NCI-H1436 (cell line): ENCODE data around the gene CEP152.

Source experiments
- DNase-seq: peaks from one replicate; lab custom pipeline; 2025; lab: John Stamatoyannopoulos, UW

The CEP152 gene

DNA sequence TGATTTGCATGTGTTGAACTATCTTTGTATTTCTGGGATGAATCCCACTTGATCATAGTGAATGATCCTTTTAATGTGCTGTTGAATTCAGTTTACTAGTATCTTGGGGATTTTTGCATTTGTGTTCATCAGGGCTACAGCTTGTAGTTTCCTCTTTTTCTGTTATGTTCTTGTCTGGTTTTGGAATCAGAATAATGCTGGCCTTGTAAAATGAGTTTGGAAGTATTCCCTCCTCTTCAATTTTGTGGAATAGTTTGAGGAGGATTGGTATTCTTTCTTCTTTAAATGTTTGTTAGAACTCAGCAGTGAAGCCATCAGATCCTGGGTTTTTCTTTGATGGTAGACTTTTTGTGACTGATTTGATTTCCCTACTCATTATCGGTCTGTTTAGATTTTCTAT is 102.2 kb downstream of the CEP152 start:
- DNase-seq, result no peak

- no peak for DNase-seq
Measured at GRCh38 chr15:48705381-48705780, 105.5 kb downstream of the CEP152 start.

DNA sequence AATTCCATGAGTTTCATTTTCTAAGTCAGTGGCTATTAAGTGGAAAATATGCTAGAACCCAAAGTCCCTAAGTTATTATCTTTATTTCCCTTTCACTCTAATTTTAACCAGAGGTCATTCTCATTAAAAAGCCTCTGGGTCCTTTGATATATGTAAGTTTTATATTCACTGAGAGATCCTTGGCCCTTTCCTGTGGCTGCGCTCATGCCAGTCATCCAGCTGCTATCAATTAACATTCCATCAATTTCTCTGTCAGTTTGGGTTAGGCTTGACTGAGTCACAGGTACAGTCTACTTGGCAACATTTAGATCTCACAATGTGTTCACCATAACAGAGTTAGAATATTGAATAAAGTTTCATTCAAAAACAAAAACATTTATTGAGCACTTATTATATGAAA is 107.3 kb downstream of the CEP152 start:
- DNase-seq, result no peak

GRCh38 chr15:48702569-48703236 is 108.2 kb downstream of the CEP152 start:
- no peak for DNase-seq

DNA sequence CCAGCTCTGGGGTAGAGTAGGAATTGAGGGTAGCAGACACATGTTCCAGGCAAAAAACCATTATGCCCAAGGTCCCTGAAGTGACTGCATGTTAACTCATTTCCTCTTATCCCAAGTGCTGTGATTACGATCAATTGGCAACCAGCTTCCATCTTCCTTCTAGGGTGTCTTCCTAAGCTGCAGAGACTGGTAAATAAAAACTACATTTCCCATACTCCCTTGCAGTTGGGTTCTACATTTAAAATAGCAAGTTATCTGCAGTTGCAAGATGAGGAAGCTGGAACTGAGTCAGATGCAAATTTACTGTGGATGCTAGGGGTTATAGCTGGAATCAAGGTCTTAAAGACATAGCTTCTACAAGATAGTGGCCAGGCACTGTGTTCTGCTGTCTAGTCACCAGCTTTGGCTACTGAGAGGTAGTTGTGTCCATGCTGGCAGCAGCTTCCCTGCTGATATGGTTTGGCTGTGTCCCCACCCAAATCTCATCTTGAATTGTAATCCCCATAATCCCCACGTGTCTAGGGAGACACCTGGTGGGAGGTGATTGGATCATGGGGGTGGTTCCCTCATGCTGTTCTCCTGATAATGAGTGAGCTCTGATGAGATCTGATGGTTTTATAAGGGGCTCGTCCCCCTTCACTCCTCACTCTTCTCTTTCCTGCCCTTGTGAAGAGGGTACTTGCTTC is 114.1 kb downstream of the CEP152 start:
- DNase-seq, result no peak

DNA sequence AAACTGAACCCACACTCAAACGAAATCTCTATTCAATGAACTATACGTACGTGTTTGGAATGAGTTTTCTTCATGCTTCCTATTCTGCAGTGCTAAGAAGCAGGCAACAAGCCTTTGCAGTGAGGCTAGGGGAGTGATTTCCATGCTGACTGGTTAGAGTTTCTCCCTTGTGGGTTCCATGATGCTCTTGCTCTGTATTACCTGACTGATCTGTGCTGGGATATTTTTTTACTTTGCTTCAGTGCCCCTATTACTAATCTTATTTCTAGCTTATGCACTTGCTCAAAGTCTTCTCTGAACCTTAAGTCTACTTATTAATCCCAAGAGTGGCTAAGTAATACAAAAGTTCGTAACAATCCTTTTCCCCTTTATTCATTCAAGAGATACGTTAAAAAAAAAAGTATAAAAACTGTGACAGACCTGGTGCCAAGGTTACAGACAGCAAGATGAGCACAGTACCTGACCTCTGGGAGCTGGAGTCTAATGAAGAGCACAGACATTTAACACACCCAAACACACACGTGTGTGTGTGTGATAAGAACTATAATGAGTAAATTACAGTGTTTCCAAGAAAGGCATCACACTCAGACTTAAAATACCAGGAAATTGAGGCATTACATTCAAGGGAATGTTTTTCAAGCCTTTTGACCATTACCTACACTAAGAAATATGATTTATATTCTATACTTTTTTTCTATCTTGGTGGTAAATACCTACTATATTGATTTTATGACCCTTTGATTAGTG is 114.9 kb downstream of the CEP152 start:
- no peak for DNase-seq

GRCh38 chr15:48695088-48695826 is 115.6 kb downstream of the CEP152 start:
- DNase-seq, result no peak

DNA sequence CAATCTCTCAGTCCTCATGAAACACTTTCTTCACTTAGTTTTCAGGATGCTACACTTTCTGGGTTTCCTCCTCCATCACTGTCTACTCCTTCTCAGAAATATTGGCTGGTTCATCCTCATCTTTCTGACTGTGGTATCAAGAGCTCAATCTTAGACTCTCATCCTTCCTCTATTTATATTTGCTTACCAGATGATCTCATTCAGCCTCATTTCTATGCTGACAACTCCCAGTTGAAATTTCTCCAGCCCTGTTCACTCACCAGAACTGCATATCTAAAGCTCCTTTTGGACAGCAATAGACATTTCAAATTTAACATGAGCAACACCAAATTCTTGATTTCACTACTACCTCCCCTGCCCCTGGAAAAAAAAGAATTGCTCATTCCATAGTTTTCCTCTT is 117.4 kb downstream of the CEP152 start:
- DNase-seq, result no peak

- DNase-seq, result no peak
Measured at GRCh38 chr15:48688493-48688892, 122.4 kb downstream of the CEP152 start.
